ENCODE measurements around the gene NDUFV2.
"Not testable (repeated sequence)": the region's sequence is repeated elsewhere in the genome, so short reads cannot be mapped to it uniquely, and the experiment has no call there.

The NDUFV2 gene

DNA sequence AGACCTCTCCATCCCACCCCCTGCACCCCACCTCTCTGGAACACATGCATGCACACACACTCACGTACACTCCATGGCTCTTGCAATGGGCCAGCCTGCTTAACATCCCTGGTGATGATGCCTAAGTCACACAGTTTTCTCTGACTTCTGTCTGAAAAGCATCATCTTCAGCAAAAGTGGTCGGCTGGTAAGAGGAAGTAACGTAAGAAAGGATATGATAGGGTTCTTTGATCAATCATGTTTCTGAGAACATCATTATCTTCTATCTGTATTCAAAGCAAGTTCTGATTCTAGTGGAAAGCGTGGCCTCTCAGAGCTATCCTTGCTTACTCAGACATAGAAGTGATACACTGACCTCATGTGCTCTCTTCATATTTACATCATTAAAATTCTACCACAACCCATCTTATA is 11.4 kb upstream of the NDUFV2 start:
- peak; percentile 48 for DNase-seq

DNA sequence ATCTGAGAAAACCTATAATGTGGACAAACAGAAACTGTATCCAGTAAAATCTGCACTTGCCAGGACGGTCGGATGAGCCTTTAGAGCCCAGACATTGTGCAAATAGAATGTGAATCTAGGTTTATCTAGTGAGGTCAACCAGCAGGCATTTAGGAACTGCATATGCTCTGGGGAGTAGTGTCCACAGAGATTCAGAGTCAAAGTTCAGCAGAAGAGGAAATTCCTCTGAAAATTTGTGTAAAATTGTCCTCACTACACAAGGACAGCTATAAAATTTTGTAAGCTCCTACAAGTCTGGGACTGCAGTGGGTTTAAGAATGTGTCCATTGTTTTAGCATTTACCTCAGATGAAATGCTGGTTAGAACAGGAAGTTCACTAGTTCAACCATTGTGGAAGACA is 9.8 kb upstream of the NDUFV2 start:
- DNase-seq, result no peak

DNA sequence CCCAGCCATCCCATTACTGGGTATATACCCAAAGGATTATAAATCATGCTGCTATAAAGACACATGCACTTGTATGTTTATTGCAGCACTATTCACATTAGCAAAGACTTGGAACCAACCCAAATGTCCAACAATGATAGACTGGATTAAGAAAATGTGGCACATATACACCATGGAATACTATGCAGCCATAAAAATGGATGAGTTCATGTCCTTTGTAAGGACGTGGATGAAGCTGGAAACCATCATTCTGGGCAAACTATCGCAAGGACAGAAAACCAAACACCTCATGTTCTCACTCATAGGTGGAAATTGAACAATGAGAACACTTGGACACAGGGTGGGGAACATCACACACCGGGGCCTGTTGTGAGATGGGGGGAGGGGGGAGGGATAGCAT is 9.4 kb upstream of the NDUFV2 start:
- not testable (repeated sequence) for DNase-seq

DNA sequence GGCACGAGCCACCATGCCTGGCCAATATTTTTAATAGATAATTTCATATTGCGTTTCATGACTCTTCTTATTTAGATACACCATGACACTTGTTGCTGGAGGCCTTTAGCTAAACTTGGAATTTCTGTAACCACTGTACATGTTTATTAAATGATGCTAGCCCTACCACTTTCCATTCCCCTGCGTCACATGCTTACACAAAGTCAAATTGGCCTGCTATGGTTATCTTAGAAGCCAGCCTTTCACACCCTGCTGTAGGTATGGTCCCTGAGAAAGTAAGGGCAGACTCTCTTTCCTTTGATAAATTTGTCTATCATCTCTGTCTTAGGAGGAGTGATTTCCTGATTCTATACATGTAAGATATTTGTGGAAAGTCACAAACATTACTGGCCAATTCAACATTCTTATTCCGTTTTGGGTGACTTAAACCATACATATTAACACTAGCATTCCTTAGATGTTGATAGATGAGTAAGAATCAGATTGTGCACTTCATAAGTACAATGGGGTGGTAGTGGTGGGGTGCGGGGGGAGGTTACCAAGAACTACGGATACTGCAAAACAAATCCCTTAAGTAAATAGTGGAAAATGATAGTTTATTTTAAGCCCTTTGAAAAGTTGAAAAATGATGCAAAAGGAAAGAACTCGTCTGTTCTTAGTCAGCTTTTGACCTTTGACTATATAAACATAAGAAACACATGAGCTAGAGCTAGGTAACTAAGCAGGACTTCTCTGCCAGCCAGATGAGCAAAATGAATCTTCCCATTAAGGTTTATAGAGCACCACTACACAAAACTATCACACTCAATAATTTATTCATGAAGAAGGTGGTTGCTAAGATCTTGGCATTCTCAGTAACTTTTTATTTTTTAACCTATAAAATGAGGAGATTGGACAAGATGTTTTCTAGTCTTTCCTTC is 7.9 kb upstream of the NDUFV2 start:
- peak; percentile 44 for DNase-seq

DNA sequence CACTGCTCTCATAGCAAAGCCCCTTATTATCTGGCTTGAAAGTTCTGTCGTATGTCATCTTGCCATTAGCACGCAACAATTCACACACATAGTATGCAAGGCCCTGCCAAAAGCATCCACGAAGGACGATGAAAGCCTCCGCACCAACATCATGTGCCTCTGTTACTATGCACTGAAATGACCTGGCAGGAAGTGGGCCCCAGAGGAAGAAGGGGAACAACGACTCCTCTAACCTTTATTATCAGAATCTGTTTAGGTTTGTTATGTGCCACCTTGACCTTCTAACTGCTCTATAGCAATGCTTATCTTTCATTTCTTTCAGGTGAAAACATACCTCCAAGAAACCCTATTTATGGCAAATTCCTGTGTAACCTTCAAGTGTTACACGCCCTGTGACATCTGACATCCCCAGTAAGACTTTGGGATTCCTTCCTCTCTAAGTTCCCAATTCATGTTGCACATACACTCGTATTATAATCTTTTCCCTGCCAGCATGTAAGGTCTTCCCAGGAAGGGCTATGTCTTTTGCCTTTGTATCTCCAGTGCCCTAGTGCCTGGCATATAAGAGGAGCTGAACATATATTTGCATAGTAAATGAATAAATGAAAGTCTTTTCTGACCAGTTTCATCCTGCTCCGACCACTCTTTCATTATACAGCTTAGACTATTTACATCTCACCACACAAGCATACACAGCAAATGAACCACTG is 7.0 kb upstream of the NDUFV2 start:
- peak; percentile 34 for DNase-seq

DNA sequence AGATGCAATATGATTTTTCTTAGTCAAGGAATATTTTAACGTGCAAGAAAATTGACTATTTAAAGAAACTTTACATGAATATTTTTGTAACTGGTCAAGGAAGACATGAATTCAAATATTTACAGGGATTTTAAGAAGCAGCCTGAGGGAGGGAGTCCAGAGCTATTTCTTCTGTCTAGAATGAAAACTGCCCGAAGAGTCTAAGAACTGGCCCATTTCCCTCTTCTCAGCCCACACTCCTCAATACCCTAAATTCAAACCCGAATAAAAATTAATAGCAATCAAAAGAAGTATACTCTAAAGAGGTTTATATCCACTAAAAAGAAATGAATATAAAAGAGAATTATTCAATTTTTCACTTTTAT is 6.5 kb upstream of the NDUFV2 start:
- DNase-seq, result no peak

DNA sequence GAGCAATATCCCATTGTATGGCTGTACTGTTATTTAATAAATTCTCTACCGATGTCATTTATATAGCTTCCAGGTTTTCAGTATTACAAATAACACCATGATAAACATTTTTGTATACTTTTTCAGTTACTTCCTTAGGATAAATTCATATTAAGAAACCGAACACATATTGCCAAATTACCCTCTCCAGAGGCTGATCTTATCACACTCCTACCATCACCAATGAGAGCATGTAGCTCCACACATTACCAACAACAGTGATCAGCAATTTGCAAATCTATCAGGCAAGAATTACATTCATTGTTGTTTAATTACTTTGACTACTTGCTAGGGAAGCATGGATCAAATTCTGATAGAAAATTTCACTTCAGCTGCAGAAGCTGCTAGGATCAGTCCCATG is 5.8 kb upstream of the NDUFV2 start:
- DNase-seq, result no peak

DNA sequence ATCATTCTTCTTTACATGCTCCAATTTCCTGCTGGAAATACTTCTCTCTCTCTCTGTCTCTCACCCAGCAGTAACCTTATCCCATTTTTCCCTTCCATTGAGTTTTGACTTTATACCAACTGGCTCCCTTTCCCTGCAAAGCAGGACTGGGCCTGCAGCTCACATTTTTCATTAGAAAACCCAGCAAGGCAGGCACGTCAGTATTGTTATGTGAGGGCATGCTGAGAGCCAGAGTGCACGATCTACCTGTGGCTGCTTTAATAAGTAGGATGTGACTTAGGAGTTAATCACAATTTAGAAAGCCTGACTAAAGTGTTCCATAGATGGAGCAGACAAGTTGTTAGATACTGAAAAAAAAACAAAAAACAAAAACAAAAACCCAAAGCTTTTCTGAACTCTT is 5.2 kb upstream of the NDUFV2 start:
- no peak for DNase-seq

DNA sequence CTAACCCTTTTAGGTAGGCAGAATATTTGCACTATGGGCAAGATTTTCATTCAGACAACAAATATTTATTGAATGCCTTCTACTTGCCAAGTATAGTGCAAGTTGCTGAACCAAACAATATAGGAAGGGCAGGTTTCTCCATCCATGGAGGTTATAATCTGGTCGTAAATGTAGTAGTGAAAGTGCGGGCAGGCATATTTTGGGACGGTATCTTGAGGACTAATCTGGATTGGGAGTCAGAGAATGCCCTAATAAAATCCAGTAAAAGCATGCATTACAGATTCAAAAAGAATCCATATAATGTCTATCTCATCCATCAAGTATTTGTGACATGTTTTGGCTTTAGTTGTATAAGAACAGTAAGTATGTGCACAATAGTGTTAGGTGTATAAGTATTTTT is 1.7 kb upstream of the NDUFV2 start:
- DNase-seq, result no peak

DNA sequence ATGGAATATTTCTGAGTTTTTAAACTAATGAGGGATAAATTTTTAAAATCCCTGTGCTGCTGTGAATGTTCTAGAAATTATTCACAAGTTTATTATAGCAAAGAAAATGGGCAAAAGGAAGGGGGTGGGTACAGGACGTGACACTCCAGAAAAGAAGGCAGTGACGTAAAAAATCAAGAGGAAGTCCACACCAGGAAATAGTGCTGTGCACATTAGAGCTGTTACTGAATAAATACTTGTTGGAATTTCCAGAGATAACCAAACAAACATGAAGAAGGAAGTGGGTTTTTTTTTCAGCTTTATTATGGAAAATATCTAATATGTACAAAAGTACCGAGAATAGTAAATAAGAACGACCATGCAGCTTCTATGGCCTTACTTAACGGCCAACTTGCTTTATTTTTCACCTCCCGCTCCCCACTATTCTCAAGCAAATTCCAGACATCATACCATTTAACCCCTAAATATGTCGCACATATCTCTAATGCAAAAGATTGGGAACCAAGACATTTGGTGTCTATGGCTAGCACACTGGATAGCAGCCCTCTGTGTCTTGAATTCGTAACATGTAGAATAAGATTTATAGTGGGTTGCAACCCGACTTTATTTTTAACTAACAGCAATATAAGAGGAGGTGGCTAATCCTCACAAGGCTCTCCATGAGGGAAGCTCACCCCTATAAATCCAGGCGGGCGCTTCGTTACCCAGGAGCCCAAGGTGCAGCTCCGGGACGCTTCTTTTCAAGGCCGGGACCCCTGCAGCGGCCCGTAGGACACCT is 580 bp upstream of the NDUFV2 start:
- DNase-seq, result no peak

DNA sequence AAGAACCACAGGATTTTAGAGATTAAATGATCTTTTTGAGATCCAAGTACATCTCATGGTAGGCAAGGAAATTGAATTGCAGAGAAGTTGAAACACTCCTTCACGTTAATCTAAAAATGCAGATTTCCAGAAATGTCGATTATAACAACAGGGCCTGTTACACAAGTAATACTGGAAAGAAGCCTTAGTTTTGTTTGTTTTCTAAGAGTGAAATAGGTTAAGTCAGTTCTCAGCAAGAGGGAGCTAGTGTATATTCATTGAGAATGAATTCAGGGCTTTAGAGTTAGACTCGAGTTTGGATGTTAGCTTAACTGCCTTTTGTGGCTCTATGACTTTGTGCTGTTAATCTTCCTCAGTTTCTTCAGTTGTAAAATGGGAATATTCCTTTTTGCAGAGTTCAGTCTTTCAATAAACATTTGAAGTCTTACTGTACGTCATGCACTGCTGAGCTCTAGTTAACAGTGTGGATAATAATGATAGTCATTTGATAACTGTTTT is 926 bp downstream of the NDUFV2 start:
- DNase-seq, result no peak

DNA sequence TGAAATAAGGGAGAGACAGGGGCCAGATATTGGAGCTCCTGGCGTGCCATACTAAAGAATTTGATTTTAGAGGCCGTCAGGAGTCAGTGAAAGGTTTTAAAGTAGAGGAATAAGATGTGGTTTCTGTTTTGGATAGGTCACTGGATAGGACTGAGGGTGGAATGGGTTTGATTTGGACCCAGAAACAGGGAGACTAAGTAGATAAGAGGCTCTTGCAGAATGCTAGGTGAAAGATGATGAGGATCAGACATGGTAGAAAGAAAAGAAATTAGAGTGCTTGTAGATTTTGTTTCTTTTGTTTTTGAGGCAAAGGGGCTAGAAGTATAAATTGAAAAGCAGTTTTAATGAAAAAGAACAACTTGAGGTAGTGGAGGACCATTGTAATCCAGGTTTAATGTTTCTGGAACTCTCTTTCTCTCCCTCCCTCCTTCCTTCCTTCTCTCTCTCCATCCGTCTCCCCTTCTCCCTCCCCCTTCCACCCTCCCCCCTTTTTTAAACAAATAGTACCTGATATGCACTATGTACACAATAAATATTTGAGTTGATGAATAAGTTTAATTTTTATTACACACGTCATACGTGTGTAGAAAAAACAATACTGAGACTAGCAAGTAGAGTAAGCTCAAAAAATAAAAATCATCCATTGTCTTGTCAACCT is 1.9 kb downstream of the NDUFV2 start:
- DNase-seq, result no peak

DNA sequence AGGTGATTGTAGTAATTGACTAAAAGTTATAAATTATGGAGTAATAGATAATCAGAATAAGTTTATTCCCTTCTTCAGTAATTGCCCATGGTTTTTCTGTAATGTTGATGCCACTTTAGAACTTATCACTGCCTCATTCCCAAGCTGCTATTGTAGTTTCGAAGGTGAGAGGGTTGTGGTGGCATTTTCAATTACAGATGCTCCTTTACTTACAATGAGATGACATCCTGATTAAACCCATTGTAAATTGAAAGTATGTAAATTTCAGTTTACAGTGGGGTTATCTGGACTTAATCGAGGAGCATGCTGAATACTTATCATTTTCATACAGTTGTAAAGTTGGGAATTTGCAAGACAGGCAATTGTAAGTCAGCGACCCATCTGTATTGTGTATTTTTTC is 2.9 kb downstream of the NDUFV2 start:
- DNase-seq, result no peak

DNA sequence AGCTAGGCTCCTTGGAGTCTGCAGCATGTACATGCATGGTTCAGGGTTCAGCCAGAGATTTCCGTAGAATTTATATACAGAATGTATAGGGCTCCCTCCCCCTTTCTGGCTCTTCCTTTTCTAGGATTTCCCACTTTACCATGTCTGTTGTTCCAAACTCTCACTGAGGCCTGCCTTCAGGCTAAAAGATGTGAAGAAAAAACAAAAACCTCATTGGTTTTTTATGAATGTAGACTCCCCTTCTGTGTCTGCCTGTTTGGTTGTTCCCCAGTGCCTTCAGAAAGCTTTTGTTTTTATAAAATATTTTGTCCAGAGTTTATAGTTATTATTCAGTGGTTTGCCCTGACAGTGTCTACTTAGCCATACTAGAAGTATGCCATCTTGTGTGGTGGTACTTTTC is 3.6 kb downstream of the NDUFV2 start:
- DNase-seq, result no peak

DNA sequence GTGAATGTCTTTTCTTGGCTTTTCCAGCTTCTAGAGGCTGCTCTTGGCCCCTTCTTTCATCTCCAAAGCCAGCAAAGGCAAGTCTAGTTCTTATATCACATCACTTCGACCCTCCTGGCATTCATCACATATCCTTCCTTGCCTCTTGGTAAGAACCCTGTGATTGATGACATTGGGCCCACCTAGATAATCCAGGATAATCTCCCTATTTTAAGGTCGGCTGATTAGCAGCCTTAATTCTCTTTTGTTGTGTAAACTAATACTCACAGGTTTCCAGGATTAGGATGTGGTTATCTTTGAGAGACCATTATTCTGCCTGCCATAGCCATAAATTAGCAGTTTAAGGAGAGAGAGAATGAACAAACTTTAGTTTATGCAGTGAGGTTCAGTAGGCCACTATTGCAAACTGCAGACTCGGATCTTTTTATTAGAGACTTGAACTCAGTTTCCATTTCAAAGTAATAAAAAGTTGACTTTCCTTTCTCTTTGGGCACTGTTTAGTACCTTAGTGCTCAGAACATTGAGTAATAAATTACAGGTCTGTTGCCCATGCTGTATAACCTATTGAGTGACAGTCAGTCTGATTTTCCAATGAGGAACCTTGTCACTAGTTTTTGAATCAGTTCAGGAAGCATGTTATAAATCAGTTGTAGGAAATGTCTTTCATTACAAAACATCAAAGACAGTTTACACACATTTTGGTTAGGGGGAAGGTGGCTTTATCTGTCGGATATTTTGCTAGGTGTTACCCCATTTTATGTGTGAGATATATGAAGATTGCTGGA is 4.5 kb downstream of the NDUFV2 start:
- no peak for DNase-seq

DNA sequence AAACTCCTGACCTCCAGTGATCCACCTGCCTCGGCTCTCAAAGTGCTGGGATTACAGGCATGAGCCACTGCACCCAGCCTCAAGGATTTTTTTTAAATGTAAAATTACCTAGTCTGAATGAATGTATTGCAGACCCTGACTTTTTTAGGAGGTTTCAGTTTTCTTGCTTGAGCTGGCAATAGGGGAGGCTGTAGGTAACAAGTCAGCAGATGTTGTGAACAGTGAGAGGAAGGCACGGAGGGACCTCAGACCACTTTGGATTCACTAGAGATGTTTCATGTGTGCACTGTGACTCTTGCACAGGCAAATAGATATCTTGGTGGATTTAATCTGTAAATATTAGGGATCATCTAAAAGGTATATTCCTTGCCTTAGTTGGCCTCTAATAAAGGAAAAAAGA is 6.4 kb downstream of the NDUFV2 start:
- DNase-seq, result no peak

DNA sequence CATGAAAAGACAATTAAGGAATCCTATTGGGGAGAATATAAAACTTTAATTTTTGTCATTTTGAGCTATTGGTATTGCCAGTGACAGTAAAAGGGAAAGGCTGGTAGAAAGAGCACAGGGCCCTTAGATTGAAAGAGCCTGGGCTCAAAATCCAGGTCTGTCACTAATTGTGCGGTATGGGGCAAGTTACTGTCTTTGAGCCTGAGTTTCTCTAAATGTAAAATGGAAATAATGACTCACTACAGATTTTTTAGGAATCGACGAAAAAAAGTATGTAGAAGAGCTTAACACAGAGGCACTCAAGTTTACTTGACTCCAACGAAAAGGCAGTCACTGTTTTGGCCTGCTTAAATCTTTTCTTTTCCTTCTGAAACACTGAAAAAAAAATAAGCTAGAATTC is 7.0 kb downstream of the NDUFV2 start:
- DNase-seq, result no peak

DNA sequence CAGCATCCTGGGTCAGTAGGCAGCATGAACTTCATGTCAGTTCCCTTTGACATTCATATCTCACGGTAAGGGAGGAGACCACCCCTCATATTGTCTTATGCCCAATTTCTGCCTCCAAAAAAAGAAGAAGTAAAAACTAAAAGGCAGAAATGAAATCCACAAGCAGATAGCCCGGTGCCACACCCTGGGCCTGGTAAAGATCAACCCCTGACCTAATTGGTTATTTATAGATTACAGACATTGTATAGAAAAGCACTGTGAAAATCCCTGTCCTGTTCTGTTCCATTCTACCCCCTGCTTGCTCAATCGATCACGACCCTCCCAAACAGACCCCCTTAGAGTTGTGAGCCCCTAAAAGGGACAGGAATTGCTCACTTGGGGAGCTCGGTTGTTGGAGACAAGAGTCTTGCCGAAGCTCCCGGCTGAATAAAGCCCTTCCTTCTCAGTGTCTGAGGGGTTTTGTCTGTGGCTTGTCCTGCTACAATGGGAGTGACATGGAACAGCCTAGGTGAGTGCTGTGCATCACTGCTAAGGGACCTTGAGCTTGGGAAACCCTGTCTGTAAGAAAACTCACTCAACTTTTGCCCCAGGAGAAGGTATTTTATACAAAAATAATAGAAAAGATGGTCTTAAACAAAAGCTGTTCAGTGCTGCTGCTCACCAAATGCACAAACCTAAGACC is 11.1 kb downstream of the NDUFV2 start:
- DNase-seq, result no peak

DNA sequence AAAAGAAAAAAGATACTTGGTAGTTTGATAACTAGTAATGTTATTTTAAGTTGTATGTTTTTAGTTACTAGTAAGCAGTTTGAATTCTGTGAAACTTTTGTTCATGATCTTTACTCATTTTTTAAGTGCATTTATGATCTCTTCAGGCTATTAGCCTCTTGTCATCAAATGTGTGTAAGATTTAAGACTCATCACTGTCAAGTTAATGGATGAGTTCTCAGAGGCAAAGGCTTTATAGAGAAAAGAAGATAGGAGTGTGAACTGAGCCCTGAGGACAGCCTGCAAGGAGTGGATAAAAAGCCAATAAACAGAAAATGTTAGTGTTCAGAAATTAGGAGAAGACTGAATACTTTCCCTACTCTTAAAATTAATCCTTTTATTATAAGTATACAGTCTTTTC is 13.5 kb downstream of the NDUFV2 start:
- no peak for DNase-seq

DNA sequence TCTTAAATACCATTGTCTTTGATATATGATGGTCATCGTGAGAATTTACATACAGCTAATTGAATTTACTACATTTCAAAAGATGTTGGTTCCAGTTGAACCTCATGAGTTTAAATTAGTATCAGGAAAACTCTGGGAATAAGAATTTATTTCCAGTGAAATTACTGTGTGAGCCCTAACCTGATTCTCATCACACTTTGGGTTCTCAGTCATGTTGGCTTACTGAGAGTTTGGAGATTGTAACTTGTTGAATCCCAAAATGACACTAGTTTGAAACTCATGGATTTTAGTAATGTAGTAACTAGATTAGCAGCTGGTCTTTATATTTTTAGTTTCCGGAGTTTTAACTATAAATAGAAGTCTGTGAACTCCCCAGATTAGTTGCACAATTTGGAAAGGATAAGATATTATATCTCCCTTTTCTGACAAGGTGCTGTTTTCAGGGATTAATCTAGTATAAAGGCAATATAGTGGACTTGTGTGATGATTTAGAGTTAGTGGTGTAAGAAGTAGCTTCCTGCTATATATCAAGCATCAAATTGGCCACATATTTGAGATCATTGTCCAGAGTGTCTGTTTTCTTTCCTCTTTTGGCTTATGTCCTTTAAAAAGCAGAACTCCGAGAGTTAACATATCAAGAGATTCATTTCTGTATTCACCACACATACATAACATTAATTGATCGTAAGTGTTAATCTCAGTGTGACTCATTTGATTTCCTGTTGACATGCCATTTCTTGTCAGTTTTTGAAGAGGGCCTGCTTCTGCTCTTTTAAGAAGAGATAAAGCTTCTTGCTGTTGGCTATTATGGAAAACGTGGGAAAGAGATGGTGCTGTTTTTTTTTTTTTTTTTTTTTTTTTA is 15.7 kb downstream of the NDUFV2 start:
- no peak for DNase-seq

DNA sequence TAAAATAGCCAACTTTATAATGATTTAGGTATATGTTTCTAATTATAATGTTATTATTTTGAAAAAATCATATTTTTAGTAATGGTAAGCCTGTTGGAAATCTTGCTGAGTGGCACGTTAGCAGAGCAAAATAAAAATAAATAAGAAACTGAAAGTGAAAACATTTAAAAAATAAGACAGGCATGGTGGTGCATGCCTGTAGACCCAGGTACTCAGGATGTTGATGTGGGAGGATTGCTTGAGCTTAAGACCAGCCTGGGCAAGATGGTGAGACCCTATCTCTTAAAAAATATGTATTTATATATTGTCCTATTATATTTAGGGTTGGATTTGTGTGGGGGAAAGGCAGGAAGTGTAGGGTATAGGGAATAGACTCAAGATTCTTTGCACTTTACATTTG is 18.3 kb downstream of the NDUFV2 start:
- DNase-seq, result no peak
